K562 (cell line): ENCODE measurements around the gene ANKRD12. TPM values are rescaled to one million over a fixed set of nuclear protein-coding genes. Genes with fewer than 3 reads are reported as not detected.

ENCODE experiments used
- ATAC-seq: fragments of 200-7000 bp; cut with Tn5 transposase; 3 replicates; pipeline ENCODE4 v1.9.1; 2020; ENCODE audit warnings: moderate library complexity
- BruUV-seq: library from RNA; stranded (reverse); fragments of 400-500 nt; replicated peaks from 2 replicates; lab custom pipeline; 2021; lab: Mats Ljungman, UMichigan
- CTCF ChIA-PET: fragments of 300-600 bp; formaldehyde crosslinking; extraction: SDS; loops from one replicate; lab custom pipeline; 2021; ENCODE audit warnings: low intra/inter-chr PET ratio; lab: Yijun Ruan, JAX
- POLR2A ChIA-PET: fragments of 300-600, 350-650 bp; sonication (Branson Sonifier 250); formaldehyde crosslinking; extraction: SDS; loops from one replicate; lab custom pipeline; 2021; ENCODE audit warnings: antibody characterized with exemption, inconsistent platforms; lab: Yijun Ruan, JAX
- DNase-seq, 4 experiments: peaks; one replicate each; pipeline versions ENCODE4 v3.0.0 to v3.0.0-alpha.2; 2011 to 2018; ENCODE audit warnings: low spot score in 3 of 4, mixed read lengths in 3 of 4; ENCODE audit errors: extremely low read depth in 1 of 4
- FAIRE-seq: peaks from 2 replicates; lab custom pipeline; 2011; peaks lifted over from hg19 to GRCh38; lab: Jason Lieb, UNC
- H2AFZ ChIP-seq: 2 replicates; pipeline ENCODE4 v1.6.0; 2011; ENCODE audit warnings: low read depth, low read length, control low read depth, inconsistent platforms
- H3K27ac ChIP-seq: fragments of 200-600 bp; 3 replicates; pipeline ENCODE4 v1.8.0; 2011; ENCODE audit warnings: low read depth, mild to moderate bottlenecking, control low read depth, inconsistent platforms, low read length, moderate library complexity, mixed read lengths; ENCODE audit errors: extremely low read depth
- H3K27me3 ChIP-seq, 2 experiments: fragments of 300-600 bp in 1 of 2; 2 replicates in 1 of 2; 3 replicates in 1 of 2; pipeline versions ENCODE4 v1.6.0 to v1.8.0; 2011; ENCODE audit warnings: inconsistent platforms in 2 of 2, low read length in 2 of 2, mild to moderate bottlenecking in 1 of 2, mixed read lengths in 1 of 2, moderate library complexity in 1 of 2; ENCODE audit not compliant: control insufficient read depth in 2 of 2, insufficient read depth in 2 of 2
- H3K36me3 ChIP-seq: fragments of 300-600 bp; 3 replicates; pipeline ENCODE4 v1.8.0; 2011; ENCODE audit warnings: mild to moderate bottlenecking, low read length, inconsistent platforms; ENCODE audit not compliant: control insufficient read depth, insufficient read depth
- H3K4me1 ChIP-seq, 2 experiments: fragments of 200-600 bp in 1 of 2; replicated peaks in 1 of 2; 2 replicates in 1 of 2; 3 replicates in 1 of 2; pipeline versions ENCODE4 v1.5.1 to v1.8.0; 2011; ENCODE audit warnings: inconsistent platforms in 2 of 2, low read length in 2 of 2, mild to moderate bottlenecking in 1 of 2, mixed read lengths in 1 of 2, moderate library complexity in 1 of 2; ENCODE audit not compliant: control insufficient read depth in 2 of 2, insufficient read depth in 2 of 2
- H3K4me2 ChIP-seq: 2 replicates; pipeline ENCODE4 v1.6.1; 2011; ENCODE audit warnings: low read length, control low read depth, inconsistent platforms, mixed read lengths; ENCODE audit not compliant: insufficient read depth
- H3K4me3 ChIP-seq: fragments of 200-600 bp; sonication (generic), shearing (Covaris generic); 2 replicates; pipeline ENCODE4 v1.5.1; 2016; ENCODE audit warnings: control low read depth, inconsistent platforms
- H3K79me2 ChIP-seq: fragments of 200-600 bp; 3 replicates; pipeline ENCODE4 v1.8.0; 2011; ENCODE audit warnings: low read length, inconsistent platforms; ENCODE audit not compliant: control insufficient read depth, insufficient read depth
- H3K9ac ChIP-seq, 2 experiments: 2 replicates each; pipeline versions ENCODE4 v1.6.0 to v1.6.1; 2011; ENCODE audit warnings: low read depth in 2 of 2, low read length in 2 of 2, control low read depth in 1 of 2, inconsistent platforms in 1 of 2, mild to moderate bottlenecking in 1 of 2, mixed read lengths in 1 of 2; ENCODE audit not compliant: insufficient read depth in 1 of 2
- H3K9me1 ChIP-seq: one replicate; pipeline ENCODE4 v1.6.0; 2011; ENCODE audit warnings: inconsistent platforms, mild to moderate bottlenecking, low read length, moderate library complexity; ENCODE audit not compliant: control insufficient read depth, insufficient read depth
- H3K9me3 ChIP-seq: replicated peaks from 2 replicates; pipeline ENCODE4 v1.5.1; 2011; ENCODE audit warnings: low read depth, low read length, inconsistent platforms; ENCODE audit not compliant: control insufficient read depth, insufficient read depth
- H4K20me1 ChIP-seq: replicated peaks from 2 replicates; pipeline ENCODE4 v1.6.1; 2011; ENCODE audit warnings: low read length, inconsistent platforms, mixed read lengths; ENCODE audit not compliant: control insufficient read depth, insufficient read depth
- C11orf30 ChIP-seq: fragments of 450-650 bp; IDR thresholded peaks from 2 replicates; pipeline ENCODE4 v1.6.1; 2016; ENCODE audit warnings: low read depth, mild to moderate bottlenecking
- CAMTA2 ChIP-seq: fragments of 250-450 bp; sonication (Bioruptor Pico); conservative IDR thresholded peaks from 2 replicates; pipeline ENCODE4 v1.5.1; 2022
- CBFA2T3 ChIP-seq: fragments of 450-650 bp; IDR thresholded peaks from 2 replicates; pipeline ENCODE4 v1.6.1; 2017
- KHSRP ChIP-seq: fragments of 450-650 bp; IDR thresholded peaks from 2 replicates; pipeline ENCODE4 v1.6.1; 2017
- OTX1 ChIP-seq: fragments of 450-650 bp; formaldehyde crosslinking; IDR thresholded peaks from 2 replicates; pipeline ENCODE4 v1.4.0; 2022; ENCODE audit warnings: mild to moderate bottlenecking
- SIN3B ChIP-seq: fragments of 450-650 bp; IDR thresholded peaks from 2 replicates; pipeline ENCODE4 v1.6.1; 2017; ENCODE audit warnings: low read depth, mild to moderate bottlenecking, moderate library complexity
- TAF7 ChIP-seq: fragments of 450-650 bp; IDR thresholded peaks from 2 replicates; pipeline ENCODE4 v1.6.1; 2016; ENCODE audit warnings: missing genetic modification characterization, missing compliant biosample characterization
- ZFP1 ChIP-seq: fragments of 450-650 bp; formaldehyde crosslinking; IDR thresholded peaks from 2 replicates; pipeline ENCODE4 v1.4.0; 2020; ENCODE audit warnings: mild to moderate bottlenecking, mixed read lengths
- ZNF175 ChIP-seq: fragments of 200-800 bp; sonication (Bioruptor generic); IDR thresholded peaks from 2 replicates; pipeline ENCODE4 v1.6.1; 2016; ENCODE audit warnings: low read depth, mild to moderate bottlenecking, missing genetic modification characterization, missing compliant biosample characterization
- ZNF431 ChIP-seq: sonication (generic); formaldehyde crosslinking; IDR thresholded peaks from 2 replicates; pipeline ENCODE4 v1.8.0; 2022; ENCODE audit warnings: mild to moderate bottlenecking, missing genetic modification reagents
- ZNF445 ChIP-seq: fragments of 250-450 bp; sonication (Bioruptor Pico); IDR thresholded peaks from 2 replicates; pipeline ENCODE4 v1.4.0; 2020; ENCODE audit warnings: low read depth, mild to moderate bottlenecking, moderate library complexity
- WGBS: fragments of 100-300 bp; shearing (Covaris generic); methylation state at CpG from one replicate; pipeline ENCODE4 v1.1.6; 2016; ENCODE audit warnings: low coverage, mixed read lengths; ENCODE audit not compliant: insufficient coverage; ENCODE audit errors: missing lambda C conversion rate; 5-methylcytosine and 5-hydroxymethylcytosine counted together
- in situ Hi-C: fragments of 300-500 bp; cut with MboI; formaldehyde crosslinking; loops from 4 replicates; pipeline ENCODE4 v1.15.0; 2018; ENCODE audit warnings: inconsistent platforms, mixed read lengths
- intact Hi-C: fragments of 100-400 bp; cut with micrococcal nuclease; formaldehyde crosslinking; loops from 2 replicates; pipeline ENCODE4 v1.14.2; 2022
- polyA plus RNA-seq, 8 experiments: library from polyadenylated mRNA; depleted of rRNA in 4 of 8; stranded (reverse) in 5 of 8; unstranded in 3 of 8; fragments of >200 nt; fragmentation: Nextera tagmentation in 2 of 8; fragmentation: Illumina TruSeq in 1 of 8; extraction: Ambion mirVana in 2 of 8; extraction: Trizol in 1 of 8; gene quantifications; 2 replicates each; pipeline versions ENCODE4 v1.2.1 to v1.2.3, GENCODE V29; 2011 to 2014; ENCODE audit warnings: inconsistent platforms in 1 of 8, missing spikeins in 1 of 8
- total RNA-seq, 7 experiments: library from RNA; depleted of rRNA in 6 of 7; stranded (reverse); fragments of >200 nt in 6 of 7; fragmentation: Illumina TruSeq in 2 of 7; extraction: Trizol in 2 of 7; gene quantifications; 2 replicates each; pipeline versions ENCODE4 v1.2.1 to v1.2.3, GENCODE V29; 2011 to 2021; ENCODE audit warnings: low replicate concordance in 1 of 7
- TF ChIP-seq, protein P1 (sequence below): fragments of 250-450 bp; sonication (Bioruptor Pico); IDR thresholded peaks from 2 replicates; pipeline ENCODE4 v1.9.0; 2021; ENCODE audit warnings: mild to moderate bottlenecking
- TF ChIP-seq, protein P2 (sequence below): IDR thresholded peaks from 2 replicates; pipeline ENCODE4 v1.6.1; 2011; ENCODE audit warnings: borderline replicate concordance, low read depth, mild to moderate bottlenecking, moderate library complexity, low read length; ENCODE audit not compliant: insufficient read depth, poor library complexity, severe bottlenecking
- TF ChIP-seq, protein P3 (sequence below), 2 experiments: fragments of 450-650 bp; formaldehyde crosslinking in 1 of 2; IDR thresholded peaks; 2 replicates each; pipeline versions ENCODE4 v1.4.0 to v1.6.1; 2014 to 2020; ENCODE audit warnings: mild to moderate bottlenecking in 2 of 2, borderline replicate concordance in 1 of 2, low read depth in 1 of 2

The ANKRD12 gene
- total and polyA plus RNA-seq, 9 of the 15 experiments (the other 6 are each of a cell fraction or from before 2014, with no cell fraction given): 6.6 to 28.2 (median 16.0) TPM

DNA sequence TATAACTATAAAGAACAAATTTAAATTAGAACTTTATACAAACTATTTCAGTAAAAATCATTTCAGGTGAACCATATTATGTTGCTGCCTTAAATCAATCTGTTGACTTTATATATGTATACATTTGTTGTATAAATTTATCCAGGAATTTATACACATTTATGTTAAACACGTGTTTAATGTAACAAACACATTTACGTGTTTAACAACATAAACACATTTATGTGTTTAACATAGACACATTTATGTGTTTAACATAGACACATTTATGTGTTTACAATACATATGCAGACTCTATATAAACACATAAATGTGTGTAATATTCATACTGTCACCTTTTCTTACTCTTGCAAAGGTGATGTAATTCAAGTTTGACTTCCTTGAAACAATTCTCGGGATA, 122.6 kb downstream of the ANKRD12 start:
- Histone ChIP-seq H3K4me2 (no peak overlapping the region), H3K9me3 (peaks cover 4% of the 10 kb centered on the region; the same call in 1 of the 2 replicates), H2AFZ (no peak overlapping the region), H3K27ac (no peak overlapping the region), H3K27me3 (no peaks in the 10 kb centered on the region), H4K20me1 (no peaks in the 10 kb centered on the region), H3K4me1 (no peaks in the 10 kb centered on the region), H3K36me3 (peaks cover 18% of the 10 kb centered on the region), H3K4me3 (no peak overlapping the region), H3K9ac (no peak overlapping the region), H3K79me2 (no peaks in the 10 kb centered on the region), H3K9me1 (no peaks in the 10 kb centered on the region)
- in situ Hi-C loops (loop anchor here (10.0 kb wide), 1 partner anchor 1104 kb away; no protein-coding TSS in a partner anchor), intact Hi-C loops (no loop called here)
- BruUV-seq: no TSS peak
- WGBS: 95% methylated on average over 3 of the region's 3 CpGs
- ATAC-seq (no peak), FAIRE-seq (no peak), DNase-seq (no peak)
- ChIA-PET POLR2A (no interaction called here), CTCF (no interaction called here)
- TF ChIP-seq ZNF445 (CRISPR knock-in tag) (peak; percentile 87; the same call in 1 of the 2 replicates), C11orf30 (no peak), CAMTA2 (CRISPR knock-in tag) (0 out of 2 replicates have a peak, but pooled peaks have one; percentile 73), CBFA2T3 (no peak), OTX1 (CRISPR knock-in tag) (peak; percentile 66), ZNF431 (no peak), SIN3B (no peak), KHSRP (no peak), TAF7 (tag) (no peak), ZNF175 (CRISPR knock-in tag) (no peak), ZFP1 (CRISPR knock-in tag) (peak; percentile 69)
- TF ChIP-seq, protein P1, sequence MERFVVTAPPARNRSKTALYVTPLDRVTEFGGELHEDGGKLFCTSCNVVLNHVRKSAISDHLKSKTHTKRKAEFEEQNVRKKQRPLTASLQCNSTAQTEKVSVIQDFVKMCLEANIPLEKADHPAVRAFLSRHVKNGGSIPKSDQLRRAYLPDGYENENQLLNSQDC: 0 out of 2 replicates have a peak, but pooled peaks have one; percentile 61
- TF ChIP-seq, protein P2, sequence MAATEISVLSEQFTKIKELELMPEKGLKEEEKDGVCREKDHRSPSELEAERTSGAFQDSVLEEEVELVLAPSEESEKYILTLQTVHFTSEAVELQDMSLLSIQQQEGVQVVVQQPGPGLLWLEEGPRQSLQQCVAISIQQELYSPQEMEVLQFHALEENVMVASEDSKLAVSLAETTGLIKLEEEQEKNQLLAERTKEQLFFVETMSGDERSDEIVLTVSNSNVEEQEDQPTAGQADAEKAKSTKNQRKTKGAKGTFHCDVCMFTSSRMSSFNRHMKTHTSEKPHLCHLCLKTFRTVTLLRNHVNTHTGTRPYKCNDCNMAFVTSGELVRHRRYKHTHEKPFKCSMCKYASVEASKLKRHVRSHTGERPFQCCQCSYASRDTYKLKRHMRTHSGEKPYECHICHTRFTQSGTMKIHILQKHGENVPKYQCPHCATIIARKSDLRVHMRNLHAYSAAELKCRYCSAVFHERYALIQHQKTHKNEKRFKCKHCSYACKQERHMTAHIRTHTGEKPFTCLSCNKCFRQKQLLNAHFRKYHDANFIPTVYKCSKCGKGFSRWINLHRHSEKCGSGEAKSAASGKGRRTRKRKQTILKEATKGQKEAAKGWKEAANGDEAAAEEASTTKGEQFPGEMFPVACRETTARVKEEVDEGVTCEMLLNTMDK: no peak
- TF ChIP-seq, protein P3, sequence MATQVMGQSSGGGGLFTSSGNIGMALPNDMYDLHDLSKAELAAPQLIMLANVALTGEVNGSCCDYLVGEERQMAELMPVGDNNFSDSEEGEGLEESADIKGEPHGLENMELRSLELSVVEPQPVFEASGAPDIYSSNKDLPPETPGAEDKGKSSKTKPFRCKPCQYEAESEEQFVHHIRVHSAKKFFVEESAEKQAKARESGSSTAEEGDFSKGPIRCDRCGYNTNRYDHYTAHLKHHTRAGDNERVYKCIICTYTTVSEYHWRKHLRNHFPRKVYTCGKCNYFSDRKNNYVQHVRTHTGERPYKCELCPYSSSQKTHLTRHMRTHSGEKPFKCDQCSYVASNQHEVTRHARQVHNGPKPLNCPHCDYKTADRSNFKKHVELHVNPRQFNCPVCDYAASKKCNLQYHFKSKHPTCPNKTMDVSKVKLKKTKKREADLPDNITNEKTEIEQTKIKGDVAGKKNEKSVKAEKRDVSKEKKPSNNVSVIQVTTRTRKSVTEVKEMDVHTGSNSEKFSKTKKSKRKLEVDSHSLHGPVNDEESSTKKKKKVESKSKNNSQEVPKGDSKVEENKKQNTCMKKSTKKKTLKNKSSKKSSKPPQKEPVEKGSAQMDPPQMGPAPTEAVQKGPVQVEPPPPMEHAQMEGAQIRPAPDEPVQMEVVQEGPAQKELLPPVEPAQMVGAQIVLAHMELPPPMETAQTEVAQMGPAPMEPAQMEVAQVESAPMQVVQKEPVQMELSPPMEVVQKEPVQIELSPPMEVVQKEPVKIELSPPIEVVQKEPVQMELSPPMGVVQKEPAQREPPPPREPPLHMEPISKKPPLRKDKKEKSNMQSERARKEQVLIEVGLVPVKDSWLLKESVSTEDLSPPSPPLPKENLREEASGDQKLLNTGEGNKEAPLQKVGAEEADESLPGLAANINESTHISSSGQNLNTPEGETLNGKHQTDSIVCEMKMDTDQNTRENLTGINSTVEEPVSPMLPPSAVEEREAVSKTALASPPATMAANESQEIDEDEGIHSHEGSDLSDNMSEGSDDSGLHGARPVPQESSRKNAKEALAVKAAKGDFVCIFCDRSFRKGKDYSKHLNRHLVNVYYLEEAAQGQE (IDR thresholded peaks at IDR 0.05; ENCODE audit: borderline replicate concordance): no peak
- TF ChIP-seq, protein P3 (CRISPR knock-in tag; IDR thresholded peaks at IDR 0.05; ENCODE audit: low read depth): no peak
